ENCODE measurements around the gene GPRC5C. TPM values are rescaled to one million over a fixed set of nuclear protein-coding genes. Genes with fewer than 3 reads are reported as not detected.
A peak's percentile ranks its signal among the peaks of the same experiment; 100 is the strongest.

Gene GPRC5C
- total and polyA plus RNA-seq, 4 donors = 34.2 to 195 (median 119) TPM

- Histone ChIP-seq H3K9me3 (ENCODE audit: control insufficient read depth in 4 of 4, low read length in 3 of 4) (no peaks in the 10 kb centered on the region), H3K9ac (ENCODE audit: low read depth in 1 of 2, low read length in 2 of 2) (no peak overlapping the region), H3K36me3 (ENCODE audit: control insufficient read depth in 4 of 4, insufficient read depth in 3 of 4, low read depth in 1 of 4, low read length in 3 of 4) (peaks cover 0 to 2% (median 0%) of the 10 kb centered on the region in 4 donors), H3K4me1 (ENCODE audit: control insufficient read depth in 4 of 4, insufficient read depth in 4 of 4, low read length in 3 of 4) (peaks cover 31 to 92% (median 80%) of the 10 kb centered on the region in 4 donors), H3K27me3 (ENCODE audit: control insufficient read depth in 4 of 4, insufficient read depth in 4 of 4, low read length in 3 of 4) (no peaks in the 10 kb centered on the region), H3K27ac (ENCODE audit: low read depth in 1 of 2, low read length in 2 of 2) (peak overlapping the region; percentile 83 to 92), H3K4me3 (ENCODE audit: low read depth in 1 of 3, low read length in 3 of 3) (no peak overlapping the region)
- DNase-seq (ENCODE audit: low spot score) = no peak
- TF ChIP-seq HNF4G (IDR thresholded peaks at IDR 0.05) (no peak), YY1 (IDR thresholded peaks at IDR 0.05) (peak; percentile 73), RAD21 (IDR thresholded peaks at IDR 0.05) (peak in 1 of 2 donors; percentile 29), HNF4A (conservative IDR thresholded peaks at IDR 0.05) (peak; percentile 47 to 68), RXRA (IDR thresholded peaks at IDR 0.05) (peak; percentile 91 to 92), ATF3 (IDR thresholded peaks at IDR 0.05) (no peak), EGR1 (IDR thresholded peaks at IDR 0.05; ENCODE audit: low read depth in 2 of 2) (peak in 1 of 2 donors; percentile 20), FOXA2 (IDR thresholded peaks at IDR 0.05) (peak; percentile 71), SP1 (IDR thresholded peaks at IDR 0.05) (peak; percentile 72), JUND (IDR thresholded peaks at IDR 0.05) (peak in 1 of 2 donors; percentile 21)
- TF ChIP-seq, protein P1, sequence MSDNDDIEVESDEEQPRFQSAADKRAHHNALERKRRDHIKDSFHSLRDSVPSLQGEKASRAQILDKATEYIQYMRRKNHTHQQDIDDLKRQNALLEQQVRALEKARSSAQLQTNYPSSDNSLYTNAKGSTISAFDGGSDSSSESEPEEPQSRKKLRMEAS (IDR thresholded peaks at IDR 0.05) = peak; percentile 44
- WGBS = 46% methylated on average over 11 of the region's 11 CpGs
Measured at GRCh38 chr17:74447628-74448159, 15.8 kb downstream of the GPRC5C start.

DNA sequence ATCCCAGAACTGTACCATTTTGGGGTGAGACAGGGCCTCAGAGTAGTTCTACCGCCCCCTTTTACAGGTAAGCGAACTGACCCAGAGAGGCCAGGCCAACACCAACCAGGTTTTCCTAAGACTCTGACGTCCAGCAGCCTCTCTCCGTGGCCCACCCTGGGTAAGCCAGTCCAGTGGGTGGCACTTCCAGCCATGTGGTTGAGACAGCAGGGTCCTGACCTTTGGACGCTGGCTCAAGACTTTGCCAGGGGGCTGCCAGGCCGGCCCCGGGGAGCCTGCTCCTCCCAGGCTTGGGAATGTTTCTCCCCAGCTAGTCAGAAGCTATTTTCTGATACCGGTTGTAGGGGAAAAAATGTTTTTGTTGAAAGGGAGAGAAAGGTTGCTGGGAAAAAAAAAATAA is 16.9 kb downstream of the GPRC5C start:
- Histone ChIP-seq H3K27ac (ENCODE audit: low read depth in 1 of 2, low read length in 2 of 2) (peak overlapping the region; percentile 71 to 76), H3K9me3 (ENCODE audit: control insufficient read depth in 4 of 4, low read length in 3 of 4) (no peaks in the 10 kb centered on the region), H3K9ac (ENCODE audit: low read depth in 1 of 2, low read length in 2 of 2) (no peak overlapping the region), H3K4me3 (ENCODE audit: low read depth in 1 of 3, low read length in 3 of 3) (no peak overlapping the region), H3K27me3 (ENCODE audit: control insufficient read depth in 4 of 4, insufficient read depth in 4 of 4, low read length in 3 of 4) (no peaks in the 10 kb centered on the region), H3K4me1 (ENCODE audit: control insufficient read depth in 4 of 4, insufficient read depth in 4 of 4, low read length in 3 of 4) (peaks cover 28 to 92% (median 83%) of the 10 kb centered on the region in 4 donors), H3K36me3 (ENCODE audit: control insufficient read depth in 4 of 4, insufficient read depth in 3 of 4, low read depth in 1 of 4, low read length in 3 of 4) (peaks cover 0 to 2% (median 0%) of the 10 kb centered on the region in 4 donors)
- TF ChIP-seq RAD21 (IDR thresholded peaks at IDR 0.05) = no peak
- peak in 1 of 2 donors; percentile 12 for TF ChIP-seq HNF4A (conservative IDR thresholded peaks at IDR 0.05)
- no peak for DNase-seq (ENCODE audit: low spot score)
- 56% methylated on average over 8 of the region's 8 CpGs for WGBS

GRCh38 chr17:74449306-74449705 is 17.4 kb downstream of the GPRC5C start:
- H3K27me3 ChIP-seq (ENCODE audit: control insufficient read depth in 4 of 4, insufficient read depth in 4 of 4, low read length in 3 of 4) = no peaks in the 10 kb centered on the region
- no peak overlapping the region for H3K9ac ChIP-seq (ENCODE audit: low read depth in 1 of 2, low read length in 2 of 2)
- TF ChIP-seq RAD21 (IDR thresholded peaks at IDR 0.05) (no peak), RXRA (IDR thresholded peaks at IDR 0.05) (no peak), EGR1 (IDR thresholded peaks at IDR 0.05; ENCODE audit: low read depth in 2 of 2) (no peak), NR2F2 (IDR thresholded peaks at IDR 0.05) (no peak), HNF4G (IDR thresholded peaks at IDR 0.05) (no peak), JUND (IDR thresholded peaks at IDR 0.05) (no peak), FOXA1 (IDR thresholded peaks at IDR 0.05) (no peak), CTCF (IDR thresholded peaks at IDR 0.05; ENCODE audit: low read depth, low read length, missing input control) (no peak), TAF1 (conservative IDR thresholded peaks at IDR 0.05) (no peak), FOXA2 (IDR thresholded peaks at IDR 0.05) (no peak), REST (IDR thresholded peaks at IDR 0.05) (no peak), YY1 (IDR thresholded peaks at IDR 0.05) (no peak), ATF3 (IDR thresholded peaks at IDR 0.05) (no peak)
- TF ChIP-seq, protein P1 (IDR thresholded peaks at IDR 0.05) = no peak
- TF ChIP-seq, protein P2, sequence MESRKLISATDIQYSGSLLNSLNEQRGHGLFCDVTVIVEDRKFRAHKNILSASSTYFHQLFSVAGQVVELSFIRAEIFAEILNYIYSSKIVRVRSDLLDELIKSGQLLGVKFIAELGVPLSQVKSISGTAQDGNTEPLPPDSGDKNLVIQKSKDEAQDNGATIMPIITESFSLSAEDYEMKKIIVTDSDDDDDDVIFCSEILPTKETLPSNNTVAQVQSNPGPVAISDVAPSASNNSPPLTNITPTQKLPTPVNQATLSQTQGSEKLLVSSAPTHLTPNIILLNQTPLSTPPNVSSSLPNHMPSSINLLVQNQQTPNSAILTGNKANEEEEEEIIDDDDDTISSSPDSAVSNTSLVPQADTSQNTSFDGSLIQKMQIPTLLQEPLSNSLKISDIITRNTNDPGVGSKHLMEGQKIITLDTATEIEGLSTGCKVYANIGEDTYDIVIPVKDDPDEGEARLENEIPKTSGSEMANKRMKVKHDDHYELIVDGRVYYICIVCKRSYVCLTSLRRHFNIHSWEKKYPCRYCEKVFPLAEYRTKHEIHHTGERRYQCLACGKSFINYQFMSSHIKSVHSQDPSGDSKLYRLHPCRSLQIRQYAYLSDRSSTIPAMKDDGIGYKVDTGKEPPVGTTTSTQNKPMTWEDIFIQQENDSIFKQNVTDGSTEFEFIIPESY (IDR thresholded peaks at IDR 0.05) = no peak
- H3K4me3 ChIP-seq (ENCODE audit: low read depth in 1 of 3, low read length in 3 of 3) = no peak overlapping the region
- H3K9me3 ChIP-seq (ENCODE audit: control insufficient read depth in 4 of 4, low read length in 3 of 4) = no peaks in the 10 kb centered on the region
- 84% methylated on average over 11 of the region's 11 CpGs for WGBS
- H3K27ac ChIP-seq (ENCODE audit: low read depth in 1 of 2, low read length in 2 of 2) = peak overlapping the region; percentile 71 to 76
- peaks cover 0 to 2% (median 0%) of the 10 kb centered on the region in 4 donors for H3K36me3 ChIP-seq (ENCODE audit: control insufficient read depth in 4 of 4, insufficient read depth in 3 of 4, low read depth in 1 of 4, low read length in 3 of 4)
- DNase-seq (ENCODE audit: low spot score) = no peak
- H3K4me1 ChIP-seq (ENCODE audit: control insufficient read depth in 4 of 4, insufficient read depth in 4 of 4, low read length in 3 of 4) = peaks cover 23 to 89% (median 78%) of the 10 kb centered on the region in 4 donors

Data from liver (tissue), 9 donors.